Ramos (cell line): ENCODE data around the gene HYLS1.
"Not testable (repeated sequence)": the region's sequence is repeated elsewhere in the genome, so short reads cannot be mapped to it uniquely, and the experiment has no call there.

Experiments used
- in situ Hi-C: fragments of 300-500 bp; cut with MboI; formaldehyde crosslinking; loops from one replicate; pipeline ENCODE4 v1.14.3; 2022; ENCODE audit warnings: low sequenced_read_pairs; ENCODE audit not compliant: unreplicated experiment

HYLS1 gene

DNA sequence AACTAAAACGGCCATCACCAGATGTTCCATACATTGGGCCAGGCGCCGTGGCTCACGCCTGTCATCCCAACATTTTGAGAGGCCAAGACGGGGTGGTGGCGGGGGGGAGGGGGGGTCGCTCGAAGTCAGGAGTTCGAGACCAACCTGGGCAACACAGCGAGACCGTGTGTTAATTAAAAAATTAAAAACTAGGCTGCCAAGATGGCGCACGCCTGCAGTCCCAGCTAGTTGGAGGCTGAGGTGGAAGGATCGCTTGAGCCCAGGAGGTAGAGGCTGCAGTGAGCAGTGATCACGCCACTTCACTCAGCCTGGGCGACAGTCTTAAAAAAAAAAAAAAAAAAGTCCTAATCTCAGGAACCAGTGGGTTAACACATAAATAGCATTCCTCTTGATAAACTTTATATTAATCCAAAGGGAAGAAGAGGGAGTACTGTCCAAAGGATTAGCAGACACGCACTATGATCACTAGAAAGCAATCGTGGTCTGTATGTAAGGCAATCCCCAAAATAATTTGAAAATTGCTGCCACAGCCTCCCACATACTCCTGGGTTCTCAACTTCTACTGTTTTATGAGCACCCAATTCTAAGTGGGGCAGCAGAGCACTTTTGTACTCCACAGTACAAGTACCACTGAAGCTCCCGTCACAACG is 14.9 kb downstream of the HYLS1 start:
- in situ Hi-C loops, result no loop called here

GRCh38 chr11:125902927-125903710 is 15.7 kb downstream of the HYLS1 start, which contains the start of gene PUS3:
Gene PUS3 (minus strand): TSS chr11:125903206. CDS start chr11:125896284, 6,922 bp downstream.
- in situ Hi-C loops, result no loop called here

DNA sequence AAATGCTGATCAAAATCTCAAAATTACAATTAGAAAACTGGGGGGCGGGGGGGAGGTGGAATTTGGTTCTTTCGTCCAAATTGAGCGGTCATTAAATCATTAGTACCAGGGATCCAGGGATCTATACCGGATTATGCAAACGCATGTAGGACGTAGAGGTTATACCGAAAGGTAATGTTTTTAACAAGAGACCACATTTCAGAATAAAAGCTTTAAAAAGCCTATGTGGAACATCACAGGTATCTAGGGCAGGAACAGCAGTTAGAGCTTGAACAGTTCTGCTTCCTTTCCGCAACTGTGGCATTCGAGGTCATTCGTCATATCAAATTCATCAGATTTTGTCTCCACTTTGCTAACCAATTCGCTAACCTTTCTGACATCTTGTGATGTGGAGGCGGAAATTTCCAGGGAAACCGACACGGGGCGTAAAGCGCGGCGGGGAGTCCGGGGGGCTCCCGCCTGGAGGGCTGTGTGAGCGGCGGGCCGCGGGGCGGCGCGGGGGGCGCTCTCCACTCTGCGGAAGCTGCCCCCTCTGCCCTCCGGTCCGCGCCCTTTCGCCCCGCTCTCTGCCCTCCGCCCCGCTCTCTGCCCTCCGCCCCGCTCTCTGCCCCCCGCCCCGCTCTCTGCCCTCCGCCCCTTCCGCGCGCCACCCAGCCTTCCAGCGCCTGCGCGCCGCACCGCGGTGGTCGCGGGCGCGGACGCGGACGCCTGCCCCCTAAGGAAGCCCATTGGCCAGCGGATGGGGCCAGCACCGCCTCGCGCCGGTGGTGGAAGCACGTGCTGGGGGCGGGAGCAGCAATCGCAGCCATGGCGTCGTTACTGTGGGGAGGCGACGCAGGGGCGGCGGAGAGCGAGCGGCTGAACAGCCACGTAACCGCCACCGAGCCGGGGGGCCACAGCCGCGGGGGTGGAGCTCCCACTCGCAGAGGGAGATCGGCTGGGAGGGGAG is 16.5 kb downstream of the HYLS1 start, which contains the start of gene DDX25:
DDX25 (plus strand) TSS at position 798 of the 949 bp plus-strand sequence; CDS start at position 808, 10 bp downstream.
- in situ Hi-C loops, result no loop called here

DNA sequence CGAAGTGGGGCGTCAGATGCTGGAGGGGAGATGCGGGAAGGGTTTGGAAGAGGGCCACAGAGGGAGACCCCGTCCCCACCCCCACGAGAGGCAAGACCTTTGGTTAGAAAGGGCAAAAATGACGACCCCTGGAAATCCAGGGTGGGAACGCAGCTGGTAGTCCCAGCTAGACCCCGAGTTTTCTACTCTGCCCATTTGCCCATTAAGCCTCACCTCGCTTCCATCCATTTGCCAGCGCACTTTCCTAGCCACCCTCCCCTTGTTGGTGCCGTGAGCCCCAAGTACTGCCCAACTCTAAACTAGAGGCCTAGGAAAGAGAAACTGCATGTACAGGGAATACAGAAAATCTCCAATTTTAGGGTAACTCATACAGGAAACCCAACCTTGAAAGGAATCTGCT is 17.2 kb downstream of the HYLS1 start:
- in situ Hi-C loops, result no loop called here

DNA sequence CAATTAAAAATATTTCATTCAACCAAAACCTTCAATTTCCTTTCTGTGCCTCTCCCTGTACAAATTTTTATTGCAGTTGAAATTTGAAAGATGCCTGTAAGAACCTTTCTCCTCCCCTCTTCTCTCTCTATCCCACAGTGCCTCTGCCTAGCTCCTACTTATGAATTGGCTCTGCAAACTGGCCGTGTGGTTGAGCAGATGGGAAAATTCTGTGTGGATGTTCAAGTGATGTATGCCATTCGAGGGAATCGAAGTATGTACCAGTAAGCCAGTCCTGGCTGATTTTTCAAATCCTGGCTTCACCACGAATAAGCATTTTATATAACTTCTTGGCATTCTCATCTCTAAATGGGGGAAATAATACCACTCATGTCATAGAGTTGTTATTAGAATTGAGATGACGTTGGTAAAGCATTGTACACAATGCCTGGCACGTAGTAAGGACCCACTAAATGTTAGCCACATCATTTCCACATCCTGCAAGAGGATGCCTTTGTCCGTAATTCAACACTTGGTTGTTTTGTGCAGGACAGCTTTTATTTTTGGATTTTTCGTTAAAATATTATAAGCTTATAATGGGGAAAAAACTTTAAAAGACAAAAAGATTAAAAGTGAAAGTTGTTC is 22.9 kb downstream of the HYLS1 start:
- in situ Hi-C loops, result no loop called here

GRCh38 chr11:125914601-125915000 is 27.1 kb downstream of the HYLS1 start:
- in situ Hi-C loops, result not testable (repeated sequence)

DNA sequence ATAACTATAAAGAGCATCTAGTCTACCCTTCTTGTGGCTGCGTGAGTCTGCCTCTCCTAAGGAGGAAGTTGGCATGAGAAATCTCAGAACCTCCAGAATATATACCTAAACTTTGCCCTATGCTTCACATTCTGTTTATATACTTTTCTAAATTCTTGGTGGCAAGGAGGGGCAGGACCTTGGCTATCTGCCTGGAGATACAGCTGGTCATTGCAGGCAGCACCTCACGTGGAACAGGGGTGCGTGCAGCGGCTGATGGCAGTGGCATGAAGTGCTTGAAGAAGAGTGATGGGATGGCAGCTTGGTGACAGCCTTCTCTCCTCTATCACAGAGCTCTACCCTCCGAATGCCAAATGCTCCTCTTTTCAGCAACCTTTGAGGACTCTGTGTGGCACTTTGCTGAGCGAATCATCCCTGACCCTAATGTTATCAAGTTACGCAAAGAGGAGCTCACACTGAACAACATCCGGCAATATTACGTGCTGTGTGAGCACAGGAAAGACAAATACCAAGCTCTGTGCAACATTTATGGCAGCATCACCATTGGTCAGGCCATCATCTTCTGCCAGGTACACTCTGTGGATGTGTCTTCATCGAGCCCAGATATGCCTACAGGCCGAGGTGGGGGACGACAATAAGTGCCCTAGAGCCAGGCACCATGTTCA is 29.3 kb downstream of the HYLS1 start:
- in situ Hi-C loops, result no loop called here

DNA sequence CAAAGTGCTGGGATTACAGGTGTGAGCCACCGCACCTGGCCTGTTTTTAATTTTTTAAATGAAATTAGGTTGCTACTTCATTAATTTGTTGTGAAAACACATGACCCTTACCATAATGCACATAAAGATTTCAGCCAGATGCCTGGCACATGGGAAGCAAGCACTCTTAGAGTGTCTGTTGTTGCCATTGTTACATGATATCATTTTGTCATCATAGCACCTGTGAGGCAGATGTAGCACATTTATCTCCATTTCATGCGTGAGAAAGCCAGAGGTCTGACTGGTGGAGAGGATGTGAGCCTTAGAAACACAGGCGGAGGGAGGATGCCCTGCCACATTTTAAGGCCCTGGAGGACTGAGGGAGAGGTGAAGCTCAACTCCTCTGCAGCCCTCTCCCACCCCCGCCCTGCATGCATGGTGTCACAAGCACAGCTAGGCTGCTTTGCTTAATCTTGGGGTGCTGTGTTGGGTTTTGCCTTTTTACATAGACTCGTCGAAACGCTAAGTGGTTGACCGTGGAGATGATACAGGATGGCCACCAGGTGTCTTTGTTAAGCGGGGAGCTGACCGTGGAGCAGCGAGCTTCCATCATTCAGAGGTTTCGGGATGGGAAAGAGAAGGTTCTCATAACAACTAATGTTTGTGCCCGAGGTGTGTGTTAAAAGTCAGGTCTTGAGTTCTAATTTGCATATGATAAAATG is 30.8 kb downstream of the HYLS1 start:
- in situ Hi-C loops, result no loop called here

- in situ Hi-C loops, result no loop called here
These were observed 33.6 kb downstream of the HYLS1 start for GRCh38 chr11:125921042-125921441.

DNA sequence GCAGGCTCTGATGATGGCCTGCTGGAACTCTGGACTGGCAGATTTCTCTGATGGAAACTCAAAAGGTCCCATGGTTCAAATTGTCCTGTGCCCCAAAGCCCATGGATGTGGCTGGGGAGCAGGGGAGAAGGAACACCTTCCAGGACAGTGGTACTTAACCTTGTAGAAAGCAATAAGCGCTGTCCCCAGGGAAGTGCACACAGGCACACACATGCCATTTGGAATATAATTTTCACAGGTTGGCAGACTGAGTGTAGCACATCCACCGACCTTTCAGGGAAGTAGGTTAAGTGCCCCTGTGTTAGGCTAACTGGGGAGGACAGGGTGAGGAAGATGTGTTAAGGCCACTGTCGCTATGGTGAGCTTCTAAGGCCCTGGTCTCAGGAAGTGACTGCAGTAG is 34.7 kb downstream of the HYLS1 start:
- in situ Hi-C loops, result no loop called here

DNA sequence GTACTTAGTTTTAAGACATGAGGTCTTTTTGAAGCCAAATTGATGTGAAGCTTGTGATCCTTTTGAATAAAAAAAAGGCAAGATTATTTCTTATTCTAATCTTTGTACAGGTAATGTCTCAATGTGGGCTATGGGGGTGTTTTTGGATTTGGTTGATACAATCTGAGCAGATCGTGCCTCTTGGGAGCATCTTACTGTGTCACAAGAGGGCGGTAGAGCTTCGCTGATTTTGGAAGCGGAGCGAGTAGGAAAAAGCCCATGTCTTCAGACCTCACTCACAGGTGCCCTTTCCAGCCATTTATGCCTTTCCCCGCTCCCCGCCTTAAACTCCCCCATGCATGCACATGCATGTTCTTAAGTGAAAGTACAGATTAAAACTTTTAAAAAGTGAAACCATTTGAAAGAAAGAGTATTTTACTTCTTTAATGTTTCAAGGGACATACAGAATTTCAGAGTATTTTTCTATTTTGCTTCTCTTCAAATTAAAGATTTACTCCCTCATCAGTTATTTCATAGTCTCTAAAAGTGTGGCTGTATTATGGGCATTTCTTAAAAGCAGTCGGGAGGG is 35.6 kb downstream of the HYLS1 start:
- in situ Hi-C loops, result no loop called here

DNA sequence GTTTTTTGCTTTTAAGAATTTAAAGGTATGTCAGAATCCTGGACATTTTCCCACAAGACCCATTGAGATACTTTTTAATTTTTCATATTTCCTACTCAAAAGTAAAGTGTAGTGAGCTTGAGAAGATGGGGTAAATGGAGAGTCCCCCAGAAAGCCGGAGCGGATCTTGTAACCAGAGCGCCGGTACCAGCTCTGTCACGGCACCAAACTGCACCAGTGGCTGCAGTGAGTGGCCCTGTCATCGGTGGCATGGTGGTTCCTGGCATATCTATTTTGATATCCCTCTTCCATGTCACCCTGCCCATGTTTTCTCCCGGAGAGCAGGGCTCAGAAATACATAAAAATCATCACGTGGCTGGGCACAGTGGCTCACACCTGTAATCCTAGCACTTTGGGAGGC is 36.2 kb downstream of the HYLS1 start:
- in situ Hi-C loops, result no loop called here

DNA sequence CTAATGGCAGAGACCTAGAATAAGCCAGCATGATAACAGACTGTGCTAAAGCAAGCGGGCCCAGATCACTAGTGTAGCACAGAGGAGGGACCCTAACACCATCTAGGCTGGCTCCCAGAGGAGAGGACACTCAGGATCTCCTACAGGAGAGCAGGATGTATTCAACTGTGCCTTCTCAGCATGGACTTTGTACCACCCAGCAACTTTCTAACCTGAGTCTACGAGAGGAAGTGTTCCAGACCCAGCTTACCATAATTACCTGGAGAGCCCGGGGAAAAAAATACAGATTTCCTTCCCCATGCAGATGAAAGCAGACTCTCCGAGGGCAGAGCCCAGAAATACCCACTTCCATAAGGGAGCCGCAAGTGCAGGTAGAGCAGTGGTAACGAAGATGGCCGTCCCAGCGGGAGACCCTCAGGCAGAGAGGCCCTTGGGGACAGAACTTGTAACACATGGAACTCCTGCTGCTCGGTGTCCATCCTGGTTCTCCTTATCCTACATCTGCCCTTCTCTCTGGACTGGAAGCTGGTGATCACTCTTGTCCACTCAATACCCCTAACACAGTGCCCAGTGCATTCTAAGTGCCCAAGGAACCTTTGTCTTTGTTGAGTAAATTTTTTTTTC is 37.0 kb downstream of the HYLS1 start:
- in situ Hi-C loops, result loop anchor here (5.0 kb wide), 1 partner anchor 263 kb away; no protein-coding TSS in a partner anchor

DNA sequence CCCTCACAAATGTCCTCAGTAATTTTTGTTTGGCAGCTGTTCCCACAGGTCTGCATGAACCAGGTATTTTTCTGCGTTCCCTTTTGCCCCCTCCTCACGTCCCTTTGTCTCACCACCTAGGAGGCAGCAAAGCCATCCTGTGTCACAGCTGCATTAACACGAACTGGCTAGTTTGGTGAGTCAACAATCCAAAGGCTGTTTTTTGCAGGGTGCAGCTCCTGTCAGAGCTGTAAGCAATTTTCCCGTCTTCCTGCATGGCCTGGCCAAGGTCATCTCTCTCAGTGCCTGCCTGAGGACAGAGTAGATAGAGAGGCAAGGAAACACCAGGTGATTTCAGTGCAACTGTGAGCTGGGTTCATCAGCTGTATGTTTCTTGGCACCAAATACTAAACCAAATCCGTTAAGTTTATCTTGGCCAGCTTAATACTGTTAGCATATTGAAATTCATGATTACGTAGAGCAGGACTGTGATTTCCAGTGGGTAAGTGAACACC is 37.8 kb downstream of the HYLS1 start:
- in situ Hi-C loops, result loop anchor here (5.0 kb wide), 1 partner anchor 262 kb away; no protein-coding TSS in a partner anchor

DNA sequence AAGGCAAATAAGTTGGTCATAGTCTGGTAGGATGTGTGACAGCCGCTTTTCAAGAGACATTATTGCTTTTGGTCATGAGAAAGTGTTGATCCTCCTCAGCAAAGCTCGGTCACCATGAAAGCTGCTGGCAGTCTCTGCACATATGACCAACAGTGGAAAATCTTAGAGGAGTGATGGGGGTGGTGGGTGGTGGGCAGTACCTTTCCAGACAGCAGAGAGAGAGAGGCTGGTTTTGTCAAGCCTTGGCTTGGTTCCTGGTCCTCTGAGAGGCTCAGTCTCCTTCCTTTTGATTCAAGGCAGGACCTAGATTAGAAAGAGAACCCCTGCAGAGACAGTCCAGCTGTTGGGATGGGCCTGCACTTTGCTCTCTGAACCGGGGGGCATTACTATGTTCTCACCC is 38.3 kb downstream of the HYLS1 start:
- in situ Hi-C loops, result loop anchor here (5.0 kb wide), 1 partner anchor 261 kb away; no protein-coding TSS in a partner anchor

- in situ Hi-C loops, result loop anchor here (5.0 kb wide), 1 partner anchor 261 kb away; no protein-coding TSS in a partner anchor
These were observed 39.2 kb downstream of the HYLS1 start for GRCh38 chr11:125926682-125927081.

GRCh38 chr11:125929445-125930075 is 42.1 kb downstream of the HYLS1 start:
- in situ Hi-C loops, result loop anchor here (5.0 kb wide), 1 partner anchor 258 kb away; no protein-coding TSS in a partner anchor
